ENCODE data around the gene TDG. TPM values are rescaled to one million over a fixed set of nuclear protein-coding genes. Genes with fewer than 3 reads are reported as not detected.

TDG gene
- polyA plus RNA-seq, 1 donor (not counting 4 experiments of a cell fraction or from before 2014, with no cell fraction given) = 35.6 TPM

- FAIRE-seq = no peak
- no peaks in the 10 kb centered on the region for H4K20me1 ChIP-seq (ENCODE audit: control insufficient read depth, extremely low read depth, insufficient read depth, low read length)
- no peaks in the 10 kb centered on the region for H3K9me1 ChIP-seq (ENCODE audit: control insufficient read depth, extremely low read depth, insufficient read depth, low read length)
- H3K9ac ChIP-seq (ENCODE audit: control insufficient read depth, extremely low read depth, insufficient read depth, low read length) = no peak overlapping the region
- no peak for TF ChIP-seq EZH2 (IDR thresholded peaks at IDR 0.05; ENCODE audit: low read length)
- TF ChIP-seq CTCF (optimal IDR thresholded peaks at IDR 0.05 in 1 of 3, IDR thresholded peaks at IDR 0.05 in 1 of 3, conservative IDR thresholded peaks at IDR 0.05 in 1 of 3; ENCODE audit: extremely low read depth in 1 of 3, insufficient read depth in 2 of 3, low read length in 3 of 3) = no peak
- no peak for DNase-seq (ENCODE audit: low read depth, low spot score)
- H3K27me3 ChIP-seq (ENCODE audit: control insufficient read depth, extremely low read depth, insufficient read depth, low read length) = peaks cover 4% of the 10 kb centered on the region
- no peaks in the 10 kb centered on the region for H3K4me1 ChIP-seq (ENCODE audit: control insufficient read depth, extremely low read depth, insufficient read depth, low read length)
- H3K79me2 ChIP-seq (ENCODE audit: control insufficient read depth, insufficient read depth, low read length) = no peaks in the 10 kb centered on the region
- H3K4me2 ChIP-seq (ENCODE audit: control insufficient read depth, extremely low read depth, insufficient read depth, low read depth, low read length) = no peak overlapping the region
- dilution Hi-C loops (cut with MboI; ENCODE audit: extremely low pct_ligation_motif_present, low sequenced_read_pairs) = no loop called here
- H3K36me3 ChIP-seq (ENCODE audit: control insufficient read depth in 2 of 2, extremely low read depth in 1 of 2, insufficient read depth in 2 of 2, low read length in 2 of 2) = no peaks in the 10 kb centered on the region
- H3K4me3 ChIP-seq (ENCODE audit: control insufficient read depth in 2 of 3, extremely low read depth in 1 of 3, insufficient read depth in 2 of 3, low read depth in 1 of 3, low read length in 3 of 3) = no peak overlapping the region
- H3K27ac ChIP-seq (ENCODE audit: control insufficient read depth, insufficient read depth, low read length) = no peak overlapping the region
- no peaks in the 10 kb centered on the region for H3K9me3 ChIP-seq (ENCODE audit: control insufficient read depth, low read depth, low read length)
- no peak overlapping the region for H2AFZ ChIP-seq (ENCODE audit: control insufficient read depth, low read length)
These were observed 31.7 kb downstream of the TDG start for GRCh38 chr12:103997286-103997900.

GRCh38 chr12:103998976-103999375 lies 33.3 kb downstream of the TDG start:
- Histone ChIP-seq H3K4me1 (ENCODE audit: control insufficient read depth, extremely low read depth, insufficient read depth, low read length) (no peaks in the 10 kb centered on the region), H3K4me2 (ENCODE audit: control insufficient read depth, extremely low read depth, insufficient read depth, low read depth, low read length) (no peak overlapping the region), H3K79me2 (ENCODE audit: control insufficient read depth, insufficient read depth, low read length) (no peaks in the 10 kb centered on the region), H3K9ac (ENCODE audit: control insufficient read depth, extremely low read depth, insufficient read depth, low read length) (no peak overlapping the region), H2AFZ (ENCODE audit: control insufficient read depth, low read length) (no peak overlapping the region), H4K20me1 (ENCODE audit: control insufficient read depth, extremely low read depth, insufficient read depth, low read length) (no peaks in the 10 kb centered on the region), H3K9me3 (ENCODE audit: control insufficient read depth, low read depth, low read length) (no peaks in the 10 kb centered on the region), H3K27me3 (ENCODE audit: control insufficient read depth, extremely low read depth, insufficient read depth, low read length) (peaks cover 4% of the 10 kb centered on the region), H3K9me1 (ENCODE audit: control insufficient read depth, extremely low read depth, insufficient read depth, low read length) (no peaks in the 10 kb centered on the region), H3K27ac (ENCODE audit: control insufficient read depth, insufficient read depth, low read length) (no peak overlapping the region), H3K36me3 (ENCODE audit: control insufficient read depth in 2 of 2, extremely low read depth in 1 of 2, insufficient read depth in 2 of 2, low read length in 2 of 2) (no peaks in the 10 kb centered on the region), H3K4me3 (ENCODE audit: control insufficient read depth in 2 of 3, extremely low read depth in 1 of 3, insufficient read depth in 2 of 3, low read depth in 1 of 3, low read length in 3 of 3) (no peak overlapping the region)
- no peak for TF ChIP-seq EZH2 (IDR thresholded peaks at IDR 0.05; ENCODE audit: low read length)
- no peak for TF ChIP-seq CTCF (optimal IDR thresholded peaks at IDR 0.05 in 1 of 3, IDR thresholded peaks at IDR 0.05 in 1 of 3, conservative IDR thresholded peaks at IDR 0.05 in 1 of 3; ENCODE audit: extremely low read depth in 1 of 3, insufficient read depth in 2 of 3, low read length in 3 of 3)
- DNase-seq (ENCODE audit: low read depth, low spot score) (no peak), FAIRE-seq (no peak)
- dilution Hi-C loops (cut with MboI; ENCODE audit: extremely low pct_ligation_motif_present, low sequenced_read_pairs) = no loop called here

All from keratinocyte (primary cell).